SU-DHL-6 (cell line): Measurements from ENCODE around the gene KYNU.

Source experiments
- H2AFZ ChIP-seq: fragments of 200-600 bp; sonication (generic); 2 replicates; pipeline ENCODE4 v1.6.1; 2014; ENCODE audit warnings: low read depth, mild to moderate bottlenecking, moderate library complexity, mixed read lengths, antibody characterized with exemption, low read length; ENCODE audit not compliant: severe bottlenecking
- H3F3A ChIP-seq: fragments of 200-600 bp; shearing (Covaris generic); 2 replicates; pipeline ENCODE4 v1.6.0; 2016; ENCODE audit warnings: antibody characterized with exemption, mild to moderate bottlenecking; ENCODE audit not compliant: insufficient read depth
- H3K27ac ChIP-seq: fragments of 200-600 bp; sonication (generic); 2 replicates; pipeline ENCODE4 v1.5.1; 2016; ENCODE audit warnings: low read depth, mild to moderate bottlenecking, low read length, moderate library complexity, mixed read lengths
- H3K27me3 ChIP-seq: fragments of 200-600 bp; sonication (generic), shearing (Covaris generic); 2 replicates; pipeline ENCODE4 v1.6.0; 2014; ENCODE audit warnings: mild to moderate bottlenecking, low read length
- H3K36me3 ChIP-seq: fragments of 200-600 bp; sonication (generic); 2 replicates; pipeline ENCODE4 v1.6.1; 2014; ENCODE audit warnings: mild to moderate bottlenecking, low read length, mixed read lengths
- H3K4me2 ChIP-seq: fragments of 300-600, 200-600 bp; shearing (Covaris generic), sonication (generic); 2 replicates; pipeline ENCODE4 v1.6.0; 2014; ENCODE audit warnings: low read length, low read depth, mild to moderate bottlenecking; ENCODE audit not compliant: poor library complexity, severe bottlenecking
- H3K4me3 ChIP-seq: fragments of 200-600 bp; sonication (generic); 2 replicates; pipeline ENCODE4 v1.5.1; 2014; ENCODE audit warnings: antibody characterized with exemption, low read length, mild to moderate bottlenecking, mixed read lengths; ENCODE audit not compliant: insufficient read depth, poor library complexity, severe bottlenecking
- H3K79me2 ChIP-seq: fragments of 200-600 bp; sonication (generic); 2 replicates; pipeline ENCODE4 v1.6.1; 2014; ENCODE audit warnings: mild to moderate bottlenecking, low read length, moderate library complexity; ENCODE audit not compliant: insufficient read depth
- H3K9ac ChIP-seq: fragments of 200-600 bp; sonication (generic); 2 replicates; pipeline ENCODE4 v1.7.0; 2014; ENCODE audit warnings: mild to moderate bottlenecking, low read length
- H3K9me2 ChIP-seq: fragments of 200-600 bp; sonication (generic); replicated peaks from 2 replicates; pipeline ENCODE4 v1.6.1; 2014; ENCODE audit warnings: low read length; ENCODE audit not compliant: insufficient read depth
- H3K9me3 ChIP-seq: fragments of 200-600 bp; sonication (generic); 2 replicates; pipeline ENCODE4 v1.6.1; 2014; ENCODE audit warnings: low read length, mixed read lengths; ENCODE audit not compliant: insufficient read depth
- H4K20me1 ChIP-seq: fragments of 200-600 bp; sonication (generic); 2 replicates; pipeline ENCODE4 v1.6.1; 2014; ENCODE audit warnings: low read depth, mild to moderate bottlenecking, antibody characterized with exemption, low read length, moderate library complexity, mixed read lengths
- EZH2phosphoT487 ChIP-seq: fragments of 200-600 bp; sonication (generic), shearing (Covaris generic); conservative IDR thresholded peaks from 2 replicates; pipeline ENCODE4 v1.6.1; 2018; ENCODE audit warnings: mild to moderate bottlenecking, antibody characterized with exemption, low read length, moderate library complexity, mixed read lengths
- TF ChIP-seq, protein P1 (sequence below): fragments of 200-600 bp; sonication (generic); IDR thresholded peaks from one replicate; pipeline ENCODE4 v1.5.1; 2017; ENCODE audit warnings: antibody characterized with exemption, mild to moderate bottlenecking, low read length, moderate library complexity; ENCODE audit not compliant: insufficient read depth, poor library complexity, severe bottlenecking

Gene KYNU

DNA sequence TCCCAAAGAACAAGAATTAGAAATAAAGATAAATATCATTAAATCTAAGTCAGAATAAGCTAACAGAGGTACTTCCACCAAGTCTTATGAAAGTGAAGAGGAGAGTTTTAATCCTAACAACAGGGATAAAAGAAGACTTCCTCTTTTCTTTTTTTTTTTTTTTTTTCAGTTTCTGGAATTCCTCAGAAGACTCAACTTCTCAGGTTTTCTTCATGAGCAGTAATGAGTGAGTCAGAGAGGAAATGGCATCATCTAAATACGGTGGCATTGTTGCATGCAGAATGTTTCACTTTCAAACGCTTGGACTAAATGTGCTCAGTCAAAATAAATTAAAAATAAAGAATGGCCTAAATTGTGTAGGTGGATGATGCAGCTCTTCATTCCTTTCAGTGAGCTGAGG, 206.2 kb downstream of the KYNU start:
- TF ChIP-seq, protein P1, sequence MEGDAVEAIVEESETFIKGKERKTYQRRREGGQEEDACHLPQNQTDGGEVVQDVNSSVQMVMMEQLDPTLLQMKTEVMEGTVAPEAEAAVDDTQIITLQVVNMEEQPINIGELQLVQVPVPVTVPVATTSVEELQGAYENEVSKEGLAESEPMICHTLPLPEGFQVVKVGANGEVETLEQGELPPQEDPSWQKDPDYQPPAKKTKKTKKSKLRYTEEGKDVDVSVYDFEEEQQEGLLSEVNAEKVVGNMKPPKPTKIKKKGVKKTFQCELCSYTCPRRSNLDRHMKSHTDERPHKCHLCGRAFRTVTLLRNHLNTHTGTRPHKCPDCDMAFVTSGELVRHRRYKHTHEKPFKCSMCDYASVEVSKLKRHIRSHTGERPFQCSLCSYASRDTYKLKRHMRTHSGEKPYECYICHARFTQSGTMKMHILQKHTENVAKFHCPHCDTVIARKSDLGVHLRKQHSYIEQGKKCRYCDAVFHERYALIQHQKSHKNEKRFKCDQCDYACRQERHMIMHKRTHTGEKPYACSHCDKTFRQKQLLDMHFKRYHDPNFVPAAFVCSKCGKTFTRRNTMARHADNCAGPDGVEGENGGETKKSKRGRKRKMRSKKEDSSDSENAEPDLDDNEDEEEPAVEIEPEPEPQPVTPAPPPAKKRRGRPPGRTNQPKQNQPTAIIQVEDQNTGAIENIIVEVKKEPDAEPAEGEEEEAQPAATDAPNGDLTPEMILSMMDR: no peak
- no peak for TF ChIP-seq EZH2phosphoT487
- Histone ChIP-seq H3K36me3 (no peaks in the 10 kb centered on the region), H2AFZ (no peak overlapping the region), H3K9me2 (no peaks in the 10 kb centered on the region), H4K20me1 (no peaks in the 10 kb centered on the region), H3K27me3 (no peaks in the 10 kb centered on the region), H3K9ac (no peak overlapping the region), H3K4me2 (no peak overlapping the region), H3K27ac (no peak overlapping the region), H3K79me2 (no peaks in the 10 kb centered on the region), H3F3A (no peaks in the 10 kb centered on the region), H3K4me3 (no peak overlapping the region), H3K9me3 (no peaks in the 10 kb centered on the region)

DNA sequence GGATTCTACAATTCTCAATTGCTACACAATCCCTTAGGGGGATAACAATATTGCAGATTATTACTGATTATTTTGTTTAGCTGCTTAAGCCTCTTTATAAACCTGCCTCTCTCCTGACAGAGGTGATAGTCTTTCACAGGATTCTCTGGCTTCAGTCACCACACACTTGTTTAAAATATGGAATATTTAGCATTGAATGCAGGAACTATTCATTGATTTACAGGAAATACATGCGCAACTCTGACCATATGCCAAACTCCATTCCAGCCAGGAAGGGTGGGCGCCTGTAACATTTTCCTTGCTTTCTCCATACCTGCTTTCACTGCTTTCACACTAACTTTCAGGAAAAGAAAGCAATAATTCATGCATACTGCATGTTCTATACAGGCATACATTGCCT, 207.0 kb downstream of the KYNU start:
- Histone ChIP-seq H3K9me2 (no peaks in the 10 kb centered on the region), H3K9me3 (no peaks in the 10 kb centered on the region), H3K27me3 (no peaks in the 10 kb centered on the region), H2AFZ (no peak overlapping the region), H3K9ac (no peak overlapping the region), H3K36me3 (no peaks in the 10 kb centered on the region), H3K4me2 (no peak overlapping the region), H4K20me1 (no peaks in the 10 kb centered on the region), H3K27ac (no peak overlapping the region), H3K79me2 (no peaks in the 10 kb centered on the region), H3F3A (no peaks in the 10 kb centered on the region), H3K4me3 (no peak overlapping the region)
- TF ChIP-seq EZH2phosphoT487: no peak
- TF ChIP-seq, protein P1: no peak

DNA sequence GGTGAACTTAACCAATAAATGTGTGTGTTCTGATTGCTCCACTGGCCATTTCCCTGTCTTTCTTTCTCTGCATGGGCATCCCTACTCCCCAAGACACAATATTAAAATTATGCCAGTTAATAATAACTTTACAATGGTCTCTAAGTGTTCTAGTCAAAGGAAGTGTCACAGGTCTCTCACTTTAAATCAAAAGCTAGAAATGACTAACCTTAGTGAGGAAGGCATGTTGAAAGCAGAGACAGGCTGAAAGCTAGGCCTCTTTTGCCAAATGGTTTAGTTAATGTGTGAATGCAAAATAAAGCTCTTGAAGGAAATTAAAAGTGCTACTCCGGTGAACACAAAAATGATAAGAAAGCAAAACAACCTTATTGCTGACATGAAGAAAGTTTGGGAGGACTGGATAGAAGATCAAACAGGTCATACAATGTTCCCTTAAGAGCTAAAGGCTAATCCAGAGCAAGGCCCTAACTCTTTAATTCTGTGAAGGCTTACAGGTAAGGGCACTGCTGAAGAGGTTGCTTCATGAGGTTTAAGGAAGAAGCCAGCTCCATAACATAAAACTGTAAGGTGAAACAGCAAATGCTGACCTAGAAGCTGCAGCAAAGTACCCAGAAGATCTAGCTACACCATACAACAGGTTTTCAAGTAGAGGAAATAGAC, 207.8 kb downstream of the KYNU start:
- no peak overlapping the region for H3K9ac ChIP-seq
- H3K4me3 ChIP-seq: no peak overlapping the region
- H3K27me3 ChIP-seq: no peaks in the 10 kb centered on the region
- H3K9me3 ChIP-seq: no peaks in the 10 kb centered on the region
- no peaks in the 10 kb centered on the region for H4K20me1 ChIP-seq
- H3F3A ChIP-seq: no peaks in the 10 kb centered on the region
- H3K9me2 ChIP-seq: no peaks in the 10 kb centered on the region
- H2AFZ ChIP-seq: no peak overlapping the region
- no peak overlapping the region for H3K4me2 ChIP-seq
- TF ChIP-seq, protein P1: no peak
- TF ChIP-seq EZH2phosphoT487: no peak
- no peaks in the 10 kb centered on the region for H3K79me2 ChIP-seq
- no peaks in the 10 kb centered on the region for H3K36me3 ChIP-seq
- H3K27ac ChIP-seq: no peak overlapping the region
